Measurements from ENCODE around the gene ALDH3B2.

DNA sequence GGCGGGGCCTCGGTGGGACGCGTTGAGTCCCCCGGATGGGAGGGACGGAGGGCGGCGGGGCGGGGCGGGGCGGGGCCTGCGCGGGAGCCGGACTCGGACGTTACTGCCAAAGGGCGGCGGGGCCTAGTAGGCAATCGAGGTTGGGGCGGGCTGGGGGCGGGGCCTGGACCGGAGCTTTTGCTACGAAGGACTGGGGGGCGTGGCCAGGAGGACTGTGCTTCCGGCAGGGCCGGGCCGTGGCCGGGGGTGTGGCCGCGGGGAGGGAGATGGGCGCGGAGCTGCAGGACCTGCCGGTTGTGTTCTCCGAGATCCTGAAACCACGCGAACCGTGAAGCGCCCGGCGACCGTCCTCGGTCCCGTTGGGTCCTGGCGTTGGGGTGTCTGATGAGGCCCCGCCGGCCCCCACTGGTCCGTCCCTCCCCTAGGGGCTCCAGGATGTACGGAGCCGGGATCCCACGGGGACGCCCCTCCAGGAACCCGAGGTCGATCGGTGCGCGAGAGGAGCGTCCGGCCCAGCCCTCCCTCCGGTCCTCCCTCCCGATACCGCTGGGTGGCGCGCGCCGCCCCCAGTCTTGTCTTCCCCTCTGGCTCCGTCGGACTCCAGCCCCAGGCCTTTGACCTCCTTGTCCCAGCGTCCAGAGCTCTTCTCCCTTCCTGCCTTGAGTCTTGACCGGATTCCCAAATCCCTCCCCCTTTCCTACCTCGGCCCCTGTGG is 44.0 kb downstream of the ALDH3B2 start:
- TF ChIP-seq POLR2AphosphoS5 (IDR thresholded peaks at IDR 0.05; ENCODE audit: low read depth, low read length) (peak; percentile 57; the same call in 1 of the 2 replicates), POLR2A (IDR thresholded peaks at IDR 0.05; ENCODE audit: low read depth, low read length) (peak; percentile 73), TAF1 (IDR thresholded peaks at IDR 0.05; ENCODE audit: borderline replicate concordance, low read depth, low read length) (no peak)

All from GM12892 (cell line).